SK-N-SH (cell line): Measurements from ENCODE around the gene MIF4GD.

Source experiments
- EP300 ChIP-seq, 2 experiments: IDR thresholded peaks; 2 replicates each; pipeline versions ENCODE4 v1.4.0 to v1.6.1; 2012; ENCODE audit warnings: borderline replicate concordance in 1 of 2, low read depth in 1 of 2, low read length in 1 of 2
- EZH2phosphoT487 ChIP-seq: fragments of 200-600 bp; sonication (generic); IDR thresholded peaks from 2 replicates; pipeline ENCODE4 v1.6.1; 2017; ENCODE audit warnings: low read depth, mixed run types, mild to moderate bottlenecking, antibody characterized with exemption, moderate library complexity, borderline replicate concordance
- GABPA ChIP-seq: IDR thresholded peaks from 2 replicates; pipeline ENCODE4 v1.4.0; 2012; ENCODE audit warnings: low read depth, mild to moderate bottlenecking
- MEF2A ChIP-seq: IDR thresholded peaks from 2 replicates; pipeline ENCODE4 v1.4.0; 2012; ENCODE audit warnings: low read depth, borderline replicate concordance
- RAD21 ChIP-seq: IDR thresholded peaks from 2 replicates; pipeline ENCODE4 v1.6.1; 2012; ENCODE audit warnings: mild to moderate bottlenecking, low read length
- TF ChIP-seq, protein P1 (sequence below): fragments of 150-350 bp; IDR thresholded peaks from 2 replicates; pipeline ENCODE4 v1.6.1; 2016; ENCODE audit warnings: mild to moderate bottlenecking, low read depth, low read length
- TF ChIP-seq, protein P2 (sequence below): fragments of 200-600 bp; sonication (generic); IDR thresholded peaks from 2 replicates; pipeline ENCODE4 v1.6.1; 2017; ENCODE audit warnings: antibody characterized with exemption, mild to moderate bottlenecking, moderate library complexity

DNA sequence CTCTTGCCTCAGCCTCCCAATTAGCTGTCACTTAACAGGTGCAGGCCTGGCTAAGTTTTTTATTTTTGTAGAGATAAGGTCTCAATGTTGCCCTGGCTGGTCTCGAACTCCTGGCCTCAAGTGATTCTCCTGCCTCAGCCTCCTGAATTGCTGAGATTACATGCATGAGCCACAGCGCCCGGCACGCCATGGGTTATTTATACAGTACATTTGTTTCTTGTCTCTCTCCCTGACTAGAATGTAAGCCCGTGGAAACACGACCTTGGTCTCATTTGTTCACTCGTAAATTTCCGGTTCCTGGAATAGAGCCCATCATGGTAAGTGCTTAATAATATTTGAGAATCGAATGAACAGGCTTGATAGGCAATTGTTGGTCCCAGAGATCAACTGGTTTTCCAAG is 16.2 kb upstream of the MIF4GD start:
- no peak for TF ChIP-seq EZH2phosphoT487
- TF ChIP-seq, protein P1, sequence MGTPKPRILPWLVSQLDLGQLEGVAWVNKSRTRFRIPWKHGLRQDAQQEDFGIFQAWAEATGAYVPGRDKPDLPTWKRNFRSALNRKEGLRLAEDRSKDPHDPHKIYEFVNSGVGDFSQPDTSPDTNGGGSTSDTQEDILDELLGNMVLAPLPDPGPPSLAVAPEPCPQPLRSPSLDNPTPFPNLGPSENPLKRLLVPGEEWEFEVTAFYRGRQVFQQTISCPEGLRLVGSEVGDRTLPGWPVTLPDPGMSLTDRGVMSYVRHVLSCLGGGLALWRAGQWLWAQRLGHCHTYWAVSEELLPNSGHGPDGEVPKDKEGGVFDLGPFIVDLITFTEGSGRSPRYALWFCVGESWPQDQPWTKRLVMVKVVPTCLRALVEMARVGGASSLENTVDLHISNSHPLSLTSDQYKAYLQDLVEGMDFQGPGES = no peak
- TF ChIP-seq, protein P2, sequence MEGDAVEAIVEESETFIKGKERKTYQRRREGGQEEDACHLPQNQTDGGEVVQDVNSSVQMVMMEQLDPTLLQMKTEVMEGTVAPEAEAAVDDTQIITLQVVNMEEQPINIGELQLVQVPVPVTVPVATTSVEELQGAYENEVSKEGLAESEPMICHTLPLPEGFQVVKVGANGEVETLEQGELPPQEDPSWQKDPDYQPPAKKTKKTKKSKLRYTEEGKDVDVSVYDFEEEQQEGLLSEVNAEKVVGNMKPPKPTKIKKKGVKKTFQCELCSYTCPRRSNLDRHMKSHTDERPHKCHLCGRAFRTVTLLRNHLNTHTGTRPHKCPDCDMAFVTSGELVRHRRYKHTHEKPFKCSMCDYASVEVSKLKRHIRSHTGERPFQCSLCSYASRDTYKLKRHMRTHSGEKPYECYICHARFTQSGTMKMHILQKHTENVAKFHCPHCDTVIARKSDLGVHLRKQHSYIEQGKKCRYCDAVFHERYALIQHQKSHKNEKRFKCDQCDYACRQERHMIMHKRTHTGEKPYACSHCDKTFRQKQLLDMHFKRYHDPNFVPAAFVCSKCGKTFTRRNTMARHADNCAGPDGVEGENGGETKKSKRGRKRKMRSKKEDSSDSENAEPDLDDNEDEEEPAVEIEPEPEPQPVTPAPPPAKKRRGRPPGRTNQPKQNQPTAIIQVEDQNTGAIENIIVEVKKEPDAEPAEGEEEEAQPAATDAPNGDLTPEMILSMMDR = no peak
- no peak for TF ChIP-seq GABPA
- TF ChIP-seq RAD21 = no peak
- TF ChIP-seq MEF2A = no peak
- no peak for TF ChIP-seq EP300 (IDR thresholded peaks at IDR 0.05; ENCODE audit: borderline replicate concordance in 1 of 2, low read depth in 1 of 2, low read length in 1 of 2)
